ENCODE results near the gene DCBLD2. TPM values are rescaled to one million over a fixed set of nuclear protein-coding genes. Genes with fewer than 3 reads are reported as not detected.
A peak's percentile ranks its signal among the peaks of the same experiment; 100 is the strongest.

The DCBLD2 gene
- polyA plus RNA-seq, 1 of the 3 experiments (the other 2 are of a cell fraction), result 159 TPM

GRCh38 chr3:98886525-98886924, 15.0 kb downstream of the DCBLD2 start:
- peak overlapping the region; percentile 14; the same call in 1 of the 2 replicates for H3K9ac ChIP-seq
- no peak for DNase-seq
- H3K9me3 ChIP-seq, result no peaks in the 10 kb centered on the region
- H3K9me2 ChIP-seq, result no peaks in the 10 kb centered on the region
- no peak overlapping the region for H2AFZ ChIP-seq (ENCODE audit: low read depth)
- peaks cover 78% of the 10 kb centered on the region for H3F3A ChIP-seq (replicated peaks; ENCODE audit: insufficient read depth)
- peak overlapping the region; percentile 50 to 82 for H3K27ac ChIP-seq (ENCODE audit: low read depth in 2 of 2, low read length in 1 of 2)
- H3K4me1 ChIP-seq (ENCODE audit: control insufficient read depth in 1 of 2, insufficient read depth in 2 of 2, low read depth in 1 of 2, low read length in 1 of 2), result peaks cover 14 to 37% of the 10 kb centered on the region in 2 experiments; a peak in 3 of 4 replicates
- ChIA-PET CTCF (interaction anchor here (0.6 to 1.5 kb wide), 3 partner anchors 32 to 69 kb away, joined by 3 to 6 read pairs (median 3); no protein-coding TSS in a partner anchor), POLR2A (no interaction called here)
- TF ChIP-seq JUND (IDR thresholded peaks at IDR 0.05) (peak; percentile 21; the same call in 1 of the 2 replicates), SIN3A (IDR thresholded peaks at IDR 0.05; ENCODE audit: borderline replicate concordance, low read depth, low read length) (no peak), TCF12 (IDR thresholded peaks at IDR 0.05) (peak; percentile 25; the same call in 1 of the 2 replicates), YY1 (IDR thresholded peaks at IDR 0.05; ENCODE audit: low read depth) (no peak), MXI1 (IDR thresholded peaks at IDR 0.05; ENCODE audit: low read depth, low read length) (no peak), GATA2 (CRISPR knock-in tag; IDR thresholded peaks at IDR 0.05) (no peak), TAF1 (IDR thresholded peaks at IDR 0.05; ENCODE audit: borderline replicate concordance, low read depth, low read length) (no peak)
- 10% methylated on average over 2 of the region's 2 CpGs for WGBS (ENCODE audit: low lambda C conversion rate)
- H3K4me3 ChIP-seq (ENCODE audit: low read depth in 2 of 2, low read length in 1 of 2), result peak overlapping the region in 1 of 2 experiments; percentile 45; a peak in 1 of 4 replicates
- H3K4me2 ChIP-seq, result peak overlapping the region; percentile 72
- H3K27me3 ChIP-seq (ENCODE audit: insufficient read depth), result no peaks in the 10 kb centered on the region
- H4K20me1 ChIP-seq (ENCODE audit: insufficient read depth), result peaks cover 99% of the 10 kb centered on the region
- H3K36me3 ChIP-seq (replicated peaks in 1 of 2; ENCODE audit: control insufficient read depth in 1 of 2, insufficient read depth in 2 of 2, low read length in 1 of 2), result peaks cover 0 to 63% of the 10 kb centered on the region in 2 experiments
- peaks cover 100% of the 10 kb centered on the region for H3K79me2 ChIP-seq (ENCODE audit: insufficient read depth)

- Histone ChIP-seq H3K36me3 (replicated peaks in 1 of 2; ENCODE audit: control insufficient read depth in 1 of 2, insufficient read depth in 2 of 2, low read length in 1 of 2) (peaks cover under 1 to 66% of the 10 kb centered on the region in 2 experiments), H3K9me2 (no peaks in the 10 kb centered on the region), H3K4me3 (ENCODE audit: low read depth in 2 of 2, low read length in 1 of 2) (peak overlapping the region in 1 of 2 experiments; percentile 45; a peak in 2 of 4 replicates), H3K4me1 (ENCODE audit: control insufficient read depth in 1 of 2, insufficient read depth in 2 of 2, low read depth in 1 of 2, low read length in 1 of 2) (peaks cover 14 to 37% of the 10 kb centered on the region in 2 experiments; a peak in 3 of 4 replicates), H3K27me3 (ENCODE audit: insufficient read depth) (no peaks in the 10 kb centered on the region), H3F3A (replicated peaks; ENCODE audit: insufficient read depth) (peaks cover 79% of the 10 kb centered on the region), H2AFZ (ENCODE audit: low read depth) (no peak overlapping the region), H3K79me2 (ENCODE audit: insufficient read depth) (peaks cover 100% of the 10 kb centered on the region), H4K20me1 (ENCODE audit: insufficient read depth) (peaks cover 99% of the 10 kb centered on the region), H3K9ac (peak overlapping the region; percentile 14; the same call in 1 of the 2 replicates), H3K9me3 (no peaks in the 10 kb centered on the region), H3K4me2 (peak overlapping the region; percentile 72), H3K27ac (ENCODE audit: low read depth in 2 of 2, low read length in 1 of 2) (peak overlapping the region; percentile 50 to 82)
- ChIA-PET CTCF (interaction anchor here (0.8 to 1.5 kb wide), 3 partner anchors 33 to 108 kb away, joined by 3 to 6 read pairs (median 3); no protein-coding TSS in a partner anchor), POLR2A (interaction anchor here (1.6 kb wide), 1 partner anchor 16 kb away, joined by 5 read pairs; the partner anchor contains the start of gene DCBLD2)
- TF ChIP-seq POLR2AphosphoS5 (IDR thresholded peaks at IDR 0.05; ENCODE audit: low read depth, low read length) (no peak), NFIC (IDR thresholded peaks at IDR 0.05; ENCODE audit: borderline replicate concordance) (peak; percentile 36; the same call in 1 of the 2 replicates)
- WGBS (ENCODE audit: low lambda C conversion rate), result 36% methylated on average over 1 of the region's 1 CpG
- peak; percentile 19 for DNase-seq
These were observed 15.6 kb downstream of the DCBLD2 start for GRCh38 chr3:98885851-98886250.

DNA sequence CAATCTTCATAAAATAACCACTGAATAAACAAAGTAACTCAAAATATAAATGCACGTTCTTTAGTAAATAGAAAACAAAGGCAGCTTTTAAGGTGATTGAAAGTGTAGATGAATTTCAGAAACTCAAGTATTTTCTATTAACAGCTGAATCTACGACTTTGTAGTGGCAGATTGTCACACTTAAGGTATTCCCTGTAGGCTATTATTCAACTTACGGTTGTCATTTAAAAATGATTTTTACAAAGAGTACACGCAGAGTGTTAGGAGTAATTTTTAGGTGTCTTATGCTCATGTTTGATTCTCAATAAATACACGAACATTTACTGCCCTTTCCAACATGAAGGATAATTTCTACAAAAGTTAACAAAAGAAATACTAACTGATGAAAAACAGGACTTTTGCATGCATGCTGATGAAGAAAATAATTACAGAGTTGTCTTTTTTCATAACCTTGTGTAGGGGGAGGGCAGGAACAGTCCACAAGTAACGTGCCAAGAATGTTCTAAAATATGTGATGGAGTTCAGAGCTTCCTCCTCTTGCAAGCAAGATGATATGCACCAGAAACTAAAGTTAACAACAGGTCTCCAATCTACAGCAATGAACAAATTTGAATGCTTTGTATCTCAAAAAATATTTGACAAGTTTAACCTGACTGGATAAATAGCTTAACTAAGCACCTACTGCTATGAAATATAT, 16.7 kb downstream of the DCBLD2 start:
- Histone ChIP-seq H3K4me3 (ENCODE audit: low read depth in 2 of 2, low read length in 1 of 2) (peak overlapping the region in 1 of 2 experiments; percentile 45; a peak in 2 of 4 replicates), H3K4me1 (ENCODE audit: control insufficient read depth in 1 of 2, insufficient read depth in 2 of 2, low read depth in 1 of 2, low read length in 1 of 2) (peaks cover 14 to 32% of the 10 kb centered on the region in 2 experiments; a peak in 3 of 4 replicates), H3K27ac (ENCODE audit: low read depth in 2 of 2, low read length in 1 of 2) (peak overlapping the region; percentile 79 to 82; a peak in 3 of 4 replicates), H3K9ac (peak overlapping the region; percentile 11; the same call in 1 of the 2 replicates), H3K27me3 (ENCODE audit: insufficient read depth) (no peaks in the 10 kb centered on the region), H3K9me3 (no peaks in the 10 kb centered on the region), H3F3A (replicated peaks; ENCODE audit: insufficient read depth) (peaks cover 84% of the 10 kb centered on the region), H3K9me2 (no peaks in the 10 kb centered on the region), H2AFZ (ENCODE audit: low read depth) (no peak overlapping the region), H3K4me2 (peak overlapping the region; percentile 72), H4K20me1 (ENCODE audit: insufficient read depth) (peaks cover 99% of the 10 kb centered on the region), H3K79me2 (ENCODE audit: insufficient read depth) (peaks cover 100% of the 10 kb centered on the region), H3K36me3 (replicated peaks in 1 of 2; ENCODE audit: control insufficient read depth in 1 of 2, insufficient read depth in 2 of 2, low read length in 1 of 2) (peaks cover 11 to 68% of the 10 kb centered on the region in 2 experiments)
- ChIA-PET CTCF (interaction anchor here (0.8 to 0.9 kb wide), 2 partner anchors 15 to 109 kb away, joined by 3 read pairs; no protein-coding TSS in a partner anchor), POLR2A (interaction anchor here (1.6 kb wide), 1 partner anchor 17 kb away, joined by 5 read pairs; the partner anchor contains the start of gene DCBLD2)
- no peak for DNase-seq
- WGBS (ENCODE audit: low lambda C conversion rate), result 42% methylated on average over 6 of the region's 6 CpGs
- TF ChIP-seq NFIC (IDR thresholded peaks at IDR 0.05; ENCODE audit: borderline replicate concordance), result peak; percentile 67; the same call in 1 of the 2 replicates
- TF ChIP-seq RAD21 (IDR thresholded peaks at IDR 0.05; ENCODE audit: low read length), result no peak
- TF ChIP-seq EP300 (IDR thresholded peaks at IDR 0.05; ENCODE audit: borderline replicate concordance in 1 of 2, low read depth in 1 of 2, low read length in 1 of 2), result peak in 1 of 2 experiments; percentile 24; a peak in 1 of 4 replicates
- TF ChIP-seq TCF12 (IDR thresholded peaks at IDR 0.05), result peak; percentile 58
- TF ChIP-seq, protein P1, sequence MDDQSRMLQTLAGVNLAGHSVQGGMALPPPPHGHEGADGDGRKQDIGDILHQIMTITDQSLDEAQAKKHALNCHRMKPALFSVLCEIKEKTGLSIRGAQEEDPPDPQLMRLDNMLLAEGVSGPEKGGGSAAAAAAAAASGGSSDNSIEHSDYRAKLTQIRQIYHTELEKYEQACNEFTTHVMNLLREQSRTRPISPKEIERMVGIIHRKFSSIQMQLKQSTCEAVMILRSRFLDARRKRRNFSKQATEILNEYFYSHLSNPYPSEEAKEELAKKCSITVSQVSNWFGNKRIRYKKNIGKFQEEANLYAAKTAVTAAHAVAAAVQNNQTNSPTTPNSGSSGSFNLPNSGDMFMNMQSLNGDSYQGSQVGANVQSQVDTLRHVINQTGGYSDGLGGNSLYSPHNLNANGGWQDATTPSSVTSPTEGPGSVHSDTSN (IDR thresholded peaks at IDR 0.05), result peak; percentile 35; the same call in 1 of the 2 replicates
